SIG-M5 treated with dmso at 0.1 percent for 504 hours (cell line): ENCODE measurements around the gene DDO.

ENCODE experiments used
- DNase-seq: peaks from one replicate; lab custom pipeline; 2025; ENCODE audit not compliant: unreplicated experiment; lab: John Stamatoyannopoulos, UW

The DDO gene

GRCh38 chr6:110421749-110422443, 6.5 kb upstream of the DDO start:
- peak; percentile 70 for DNase-seq

- DNase-seq, result no peak
Measured at GRCh38 chr6:110419028-110419739, 3.8 kb upstream of the DDO start.

GRCh38 chr6:110418594-110418993, 3.2 kb upstream of the DDO start:
- DNase-seq, result no peak

- no peak for DNase-seq
Measured at GRCh38 chr6:110414669-110415068, 706 bp downstream of the DDO start.

DNA sequence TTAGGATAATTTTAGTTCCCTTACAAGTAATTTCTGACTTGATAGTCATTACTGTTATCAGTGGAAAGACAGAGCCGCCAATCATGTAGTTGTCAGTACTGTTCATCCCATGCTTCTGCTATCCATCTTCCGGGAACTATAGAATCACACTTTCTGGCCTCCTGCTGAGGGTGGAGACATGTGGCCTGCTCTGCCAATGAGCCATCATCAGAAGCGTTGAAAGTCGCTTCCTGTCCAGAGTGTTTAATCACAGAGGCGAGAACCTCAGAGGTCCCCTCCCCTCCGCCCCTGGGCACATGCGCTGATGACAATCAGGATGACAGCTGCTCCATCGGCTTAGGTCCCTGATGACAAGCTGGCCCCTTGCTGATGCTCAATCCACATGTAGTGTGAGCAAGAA, 3.0 kb downstream of the DDO start:
- no peak for DNase-seq

DNA sequence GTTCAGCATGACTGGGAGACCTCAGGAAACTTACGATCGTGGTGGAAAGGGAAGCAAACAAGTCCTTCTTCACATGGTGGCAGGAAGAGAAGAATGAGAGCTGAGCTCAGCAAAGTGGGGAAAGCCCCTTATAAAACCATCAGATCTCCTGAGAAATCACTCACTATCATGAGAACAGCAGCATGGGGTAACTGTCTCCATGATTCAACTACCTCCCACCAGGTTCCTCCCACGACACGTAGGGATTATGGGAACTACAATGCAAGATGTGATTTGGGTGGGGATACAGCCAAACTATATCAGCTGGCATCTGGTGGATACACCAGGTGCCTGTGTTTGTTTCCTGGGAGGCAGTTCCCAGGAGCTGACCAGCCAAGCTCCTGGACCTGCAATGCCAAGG, 4.9 kb downstream of the DDO start:
- DNase-seq, result no peak

DNA sequence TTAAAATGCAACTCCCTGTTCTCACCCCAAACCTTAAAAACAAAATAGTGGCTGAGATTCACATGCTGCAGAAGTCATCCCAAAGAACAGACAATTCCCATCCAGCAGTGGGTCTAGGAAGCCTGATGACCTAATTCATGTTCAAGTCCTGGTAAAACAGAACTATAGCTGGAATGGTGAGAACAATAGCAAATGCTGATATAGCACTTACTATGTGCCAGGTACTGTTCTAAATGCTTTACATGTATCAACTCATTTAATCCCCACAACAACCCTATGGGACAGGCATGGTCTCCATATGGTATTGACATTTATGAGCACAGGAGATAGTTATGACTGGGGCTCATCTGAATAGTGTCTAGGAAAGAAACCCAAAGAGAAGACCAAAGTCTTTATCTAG, 5.6 kb downstream of the DDO start:
- DNase-seq, result no peak

DNA sequence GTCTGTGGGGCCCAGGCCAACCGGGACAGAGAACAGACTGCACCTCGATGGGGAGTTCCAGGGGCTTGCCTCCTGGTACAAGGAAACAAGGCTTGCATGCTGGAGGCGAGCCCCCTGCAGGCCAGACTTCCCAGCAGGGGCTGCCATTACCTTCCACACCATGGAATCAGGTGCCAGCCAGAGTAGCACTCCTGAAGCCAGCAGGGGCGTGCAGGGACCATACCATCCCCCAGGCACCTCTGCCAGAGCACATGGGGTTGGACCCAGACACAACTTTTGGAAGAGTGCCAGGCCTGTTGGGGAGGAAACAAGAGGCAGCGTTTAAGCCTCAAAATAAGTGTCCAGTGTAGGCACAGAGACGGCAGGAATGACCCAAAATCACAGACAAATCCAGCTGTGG, 6.5 kb downstream of the DDO start:
- DNase-seq, result no peak

DNA sequence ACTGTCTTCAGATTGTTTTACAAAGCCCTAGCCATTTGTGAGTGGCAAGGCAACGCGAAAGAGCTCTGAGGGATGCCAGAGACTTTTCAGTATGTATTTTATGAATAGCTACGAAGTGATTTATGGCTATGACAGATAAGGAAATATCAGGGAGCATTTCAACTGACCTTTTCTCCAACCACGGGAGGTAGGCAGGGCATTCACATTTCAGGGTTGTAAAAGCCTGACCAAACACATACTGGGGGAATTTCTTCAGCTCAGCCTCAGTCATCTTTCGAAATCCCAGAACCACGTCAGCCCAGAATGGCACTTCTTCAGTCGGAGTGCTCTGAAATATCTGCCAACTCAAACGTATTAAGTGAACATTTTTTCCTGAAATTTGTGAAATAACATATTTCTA, 10.8 kb downstream of the DDO start:
- DNase-seq, result no peak

DNA sequence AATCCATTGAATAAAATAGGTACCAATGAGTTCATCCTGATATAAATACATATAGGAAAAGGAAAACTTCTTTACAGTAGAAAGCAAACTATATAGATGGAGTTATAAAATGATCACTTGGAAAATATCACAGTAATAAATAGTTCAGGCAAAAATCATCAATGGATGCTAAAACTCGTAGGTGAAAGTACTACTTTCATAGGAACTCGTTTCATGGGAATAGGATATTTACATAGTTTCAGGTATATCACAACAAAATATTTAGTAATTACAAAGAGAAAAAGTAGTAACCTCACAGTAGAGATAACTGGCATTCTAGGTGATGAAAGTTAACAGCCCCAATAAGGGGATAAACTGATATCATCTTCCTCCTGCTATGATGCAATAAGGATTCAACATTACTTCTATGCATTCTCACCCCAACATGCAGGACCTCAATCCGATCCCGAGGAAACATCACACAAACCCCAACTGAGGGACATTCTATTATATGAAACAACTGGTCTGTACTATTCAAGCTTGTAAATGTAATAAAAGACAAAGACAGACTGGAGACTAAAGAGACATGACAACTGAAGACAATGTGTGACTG, 13.7 kb downstream of the DDO start:
- DNase-seq, result no peak

GRCh38 chr6:110400208-110400607, 15.2 kb downstream of the DDO start:
- no peak for DNase-seq

- DNase-seq, result no peak
Measured at GRCh38 chr6:110399219-110400071, 15.9 kb downstream of the DDO start.

DNA sequence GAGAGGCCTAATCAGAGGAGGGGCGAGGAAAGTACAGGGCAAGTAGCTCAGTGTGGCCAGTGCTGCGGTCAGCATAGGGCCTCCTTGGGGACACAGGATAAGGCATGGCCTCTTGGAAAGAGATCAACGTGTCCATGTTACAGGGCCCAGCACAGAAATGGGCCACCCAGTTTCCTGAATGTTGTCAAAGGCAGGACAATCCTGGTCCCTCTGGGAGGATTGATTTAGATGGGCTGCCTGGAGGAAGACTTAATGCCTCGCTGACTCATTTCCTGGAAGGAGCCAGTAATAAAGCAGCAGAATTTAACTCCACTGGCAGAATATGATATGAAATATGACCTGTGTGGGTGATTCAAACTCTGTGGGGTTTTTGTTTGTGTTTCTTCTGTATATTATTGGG, 16.6 kb downstream of the DDO start:
- DNase-seq, result no peak

DNA sequence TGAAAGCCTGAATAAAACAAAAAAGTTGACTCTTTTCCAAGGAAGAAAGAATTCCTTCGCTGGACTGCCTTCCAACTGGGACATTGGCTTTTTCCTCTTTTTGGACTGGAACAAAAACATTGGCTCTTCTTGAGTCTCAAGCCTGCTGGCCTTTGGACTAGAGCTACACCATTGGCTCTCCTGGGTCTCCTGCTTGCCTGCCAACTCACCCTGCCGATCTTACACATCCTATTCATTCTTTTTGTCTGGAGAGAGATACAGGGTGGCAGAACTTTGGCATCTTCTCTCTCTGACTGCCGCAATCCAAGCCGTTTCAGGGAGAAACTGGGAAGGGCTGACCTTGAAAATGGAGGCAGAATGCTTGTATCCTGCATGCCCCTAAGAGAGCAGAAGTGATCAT, 20.2 kb downstream of the DDO start:
- no peak for DNase-seq

- DNase-seq, result no peak
Measured at GRCh38 chr6:110394409-110394808, 21.0 kb downstream of the DDO start.

DNA sequence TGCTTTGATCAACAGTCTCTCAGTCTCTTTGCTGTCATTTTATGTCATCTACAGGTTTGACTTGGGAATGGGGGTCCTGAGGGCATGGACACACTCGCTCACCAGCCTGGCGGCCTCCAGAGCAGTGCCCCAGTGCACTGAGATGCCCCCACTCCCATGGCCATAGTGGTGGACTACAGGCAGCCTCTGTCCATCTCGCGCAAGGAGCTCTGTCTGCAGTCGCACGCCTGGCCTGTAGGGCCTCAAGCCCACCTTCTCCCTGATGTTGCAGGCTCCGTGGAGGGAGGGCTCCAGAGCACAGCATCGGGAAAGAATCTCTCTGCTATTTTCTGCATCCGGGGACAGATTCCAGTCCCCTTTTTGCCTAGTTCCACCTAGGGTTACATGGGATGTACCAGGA, 22.6 kb downstream of the DDO start:
- DNase-seq, result no peak

- DNase-seq, result no peak
Measured at GRCh38 chr6:110390404-110390803, 25.0 kb downstream of the DDO start.

DNA sequence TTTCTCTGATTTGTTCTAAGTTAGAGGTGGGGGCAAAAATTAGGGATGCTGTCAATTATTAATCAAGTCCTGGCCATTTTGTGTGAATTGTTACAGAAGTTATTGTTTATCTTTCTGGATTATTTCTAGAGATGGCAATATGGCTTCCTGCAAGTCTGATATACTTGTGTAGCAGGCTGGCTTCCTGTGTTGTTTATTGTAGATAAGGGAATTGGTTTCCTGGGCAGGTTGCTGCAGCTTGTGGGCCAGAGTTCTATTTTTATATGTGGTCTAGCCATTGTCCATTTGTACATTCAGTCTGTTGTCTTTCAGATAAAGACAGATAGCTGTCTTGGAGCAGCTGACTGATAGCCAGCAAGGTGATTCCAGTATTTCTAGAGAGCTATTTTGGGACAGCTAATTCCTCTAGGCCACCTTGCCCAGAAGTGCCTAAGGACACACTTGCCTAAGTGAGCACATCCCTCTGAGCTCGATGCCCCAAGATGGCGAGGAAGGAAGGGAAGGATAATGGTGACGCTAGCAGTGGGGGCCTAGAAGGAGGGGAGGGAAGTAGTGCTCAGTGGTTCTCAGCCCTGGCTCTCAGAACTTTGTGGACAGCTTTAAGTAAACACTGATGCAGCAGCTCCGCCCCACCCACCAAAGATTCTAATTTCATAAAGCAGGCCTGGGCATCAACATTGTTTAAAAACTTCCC, 25.5 kb downstream of the DDO start:
- DNase-seq, result no peak

- no peak for DNase-seq
Measured at GRCh38 chr6:110387986-110388385, 27.4 kb downstream of the DDO start.

DNA sequence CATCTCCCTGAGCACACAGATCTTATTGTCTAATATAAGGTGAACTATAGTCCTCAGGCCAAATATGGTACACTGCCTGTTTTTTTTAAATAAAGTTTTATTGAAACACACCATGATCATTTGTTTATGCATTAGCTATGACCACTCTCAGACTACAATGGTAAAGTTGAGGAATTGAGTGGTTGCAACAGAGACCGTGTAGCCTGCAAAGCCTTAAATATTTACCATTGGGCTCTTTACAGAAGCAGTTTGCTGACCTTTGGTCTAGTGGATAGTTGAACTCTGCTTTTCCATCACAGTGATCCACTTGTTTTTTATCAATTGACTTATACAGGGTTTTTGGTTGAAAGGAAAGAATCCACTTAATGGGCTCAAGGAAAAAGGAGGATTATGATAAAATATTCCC, 29.9 kb downstream of the DDO start:
- no peak for DNase-seq

- DNase-seq, result no peak
Measured at GRCh38 chr6:110378552-110378951, 36.8 kb downstream of the DDO start.
